BLaER1 (cell line): ENCODE measurements around the gene CPPED1.
A peak's percentile ranks its signal among the peaks of the same experiment; 100 is the strongest.

Experiments
- H3K27ac ChIP-seq: shearing (Covaris generic); formaldehyde crosslinking; 2 replicates; pipeline ENCODE4 v1.8.1; 2022
- H3K27me3 ChIP-seq: shearing (Covaris generic); formaldehyde crosslinking; 2 replicates; pipeline ENCODE4 v1.8.1; 2022
- H3K36me3 ChIP-seq: shearing (Covaris generic); formaldehyde crosslinking; 2 replicates; pipeline ENCODE4 v1.8.1; 2022
- H3K4me1 ChIP-seq: shearing (Covaris generic); formaldehyde crosslinking; 2 replicates; pipeline ENCODE4 v1.8.1; 2022
- H3K4me2 ChIP-seq: shearing (Covaris generic); formaldehyde crosslinking; 2 replicates; pipeline ENCODE4 v1.8.1; 2022
- H3K4me3 ChIP-seq: shearing (Covaris generic); formaldehyde crosslinking; 2 replicates; pipeline ENCODE4 v1.8.1; 2022
- H3K9ac ChIP-seq: shearing (Covaris generic); formaldehyde crosslinking; 2 replicates; pipeline ENCODE4 v1.8.1; 2022
- H3K9me3 ChIP-seq: shearing (Covaris generic); formaldehyde crosslinking; 2 replicates; pipeline ENCODE4 v1.8.1; 2022
- H4K20me1 ChIP-seq: shearing (Covaris generic); formaldehyde crosslinking; 2 replicates; pipeline ENCODE4 v1.8.1; 2022
- Cebpa-rat ChIP-seq: shearing (Covaris generic); IDR thresholded peaks from 2 replicates; pipeline ENCODE4 v1.8.1; 2022

The CPPED1 gene

GRCh38 chr16:12646490-12647274 lies 157.0 kb downstream of the CPPED1 start:
- peak overlapping the region; percentile 7; the same call in 1 of the 2 replicates for H3K27ac ChIP-seq
- peak overlapping the region; percentile 54 for H3K4me2 ChIP-seq
- H3K9me3 ChIP-seq = no peaks in the 10 kb centered on the region
- peaks cover 19% of the 10 kb centered on the region for H3K4me1 ChIP-seq
- no peak for TF ChIP-seq Cebpa-rat
- no peak overlapping the region for H3K4me3 ChIP-seq
- no peaks in the 10 kb centered on the region for H4K20me1 ChIP-seq
- H3K9ac ChIP-seq = no peak overlapping the region
- no peaks in the 10 kb centered on the region for H3K27me3 ChIP-seq
- H3K36me3 ChIP-seq = no peaks in the 10 kb centered on the region

GRCh38 chr16:12646098-12646489 lies 157.6 kb downstream of the CPPED1 start:
- Histone ChIP-seq H4K20me1 (no peaks in the 10 kb centered on the region), H3K9ac (no peak overlapping the region), H3K9me3 (no peaks in the 10 kb centered on the region), H3K4me3 (no peak overlapping the region), H3K27ac (no peak overlapping the region), H3K27me3 (no peaks in the 10 kb centered on the region), H3K4me1 (peaks cover 19% of the 10 kb centered on the region), H3K4me2 (peak overlapping the region; percentile 54), H3K36me3 (no peaks in the 10 kb centered on the region)
- no peak for TF ChIP-seq Cebpa-rat

- no peaks in the 10 kb centered on the region for H4K20me1 ChIP-seq
- no peak for TF ChIP-seq Cebpa-rat
- H3K36me3 ChIP-seq = no peaks in the 10 kb centered on the region
- H3K27me3 ChIP-seq = no peaks in the 10 kb centered on the region
- H3K4me2 ChIP-seq = no peak overlapping the region
- H3K4me1 ChIP-seq = peaks cover 25% of the 10 kb centered on the region
- H3K4me3 ChIP-seq = no peak overlapping the region
- H3K27ac ChIP-seq = no peak overlapping the region
- H3K9ac ChIP-seq = no peak overlapping the region
- no peaks in the 10 kb centered on the region for H3K9me3 ChIP-seq
These were observed 160.6 kb downstream of the CPPED1 start for GRCh38 chr16:12643034-12643455.

- Histone ChIP-seq H3K27me3 (no peaks in the 10 kb centered on the region), H3K9me3 (no peaks in the 10 kb centered on the region), H3K4me1 (0 out of 2 replicates have a peak, but pooled peaks cover 6% of the 10 kb centered on the region), H4K20me1 (no peaks in the 10 kb centered on the region), H3K36me3 (no peaks in the 10 kb centered on the region), H3K4me3 (no peak overlapping the region), H3K9ac (no peak overlapping the region), H3K27ac (no peak overlapping the region), H3K4me2 (no peak overlapping the region)
- TF ChIP-seq Cebpa-rat = no peak
These were observed 164.6 kb downstream of the CPPED1 start for GRCh38 chr16:12639044-12639443.

- Histone ChIP-seq H3K9me3 (no peaks in the 10 kb centered on the region), H3K27ac (no peak overlapping the region), H3K27me3 (no peaks in the 10 kb centered on the region), H3K9ac (no peak overlapping the region), H4K20me1 (no peaks in the 10 kb centered on the region), H3K4me2 (no peak overlapping the region), H3K36me3 (no peaks in the 10 kb centered on the region), H3K4me3 (no peak overlapping the region), H3K4me1 (0 out of 2 replicates have a peak, but pooled peaks cover 6% of the 10 kb centered on the region)
- no peak for TF ChIP-seq Cebpa-rat
These were observed 166.7 kb downstream of the CPPED1 start for GRCh38 chr16:12637002-12637401.

GRCh38 chr16:12629271-12629670 lies 174.4 kb downstream of the CPPED1 start:
- TF ChIP-seq Cebpa-rat = no peak
- Histone ChIP-seq H3K27ac (no peak overlapping the region), H3K9ac (no peak overlapping the region), H3K9me3 (no peaks in the 10 kb centered on the region), H3K4me3 (no peak overlapping the region), H3K4me2 (no peak overlapping the region), H4K20me1 (no peaks in the 10 kb centered on the region), H3K36me3 (no peaks in the 10 kb centered on the region), H3K27me3 (no peaks in the 10 kb centered on the region), H3K4me1 (no peaks in the 10 kb centered on the region)

GRCh38 chr16:12628536-12628935 lies 175.2 kb downstream of the CPPED1 start:
- Histone ChIP-seq H3K27ac (no peak overlapping the region), H3K4me2 (no peak overlapping the region), H3K4me1 (no peaks in the 10 kb centered on the region), H4K20me1 (no peaks in the 10 kb centered on the region), H3K36me3 (no peaks in the 10 kb centered on the region), H3K27me3 (no peaks in the 10 kb centered on the region), H3K9me3 (no peaks in the 10 kb centered on the region), H3K9ac (no peak overlapping the region), H3K4me3 (no peak overlapping the region)
- no peak for TF ChIP-seq Cebpa-rat

GRCh38 chr16:12627394-12627793 lies 176.3 kb downstream of the CPPED1 start:
- no peak overlapping the region for H3K4me2 ChIP-seq
- no peaks in the 10 kb centered on the region for H3K4me1 ChIP-seq
- no peak for TF ChIP-seq Cebpa-rat
- H3K9ac ChIP-seq = no peak overlapping the region
- no peaks in the 10 kb centered on the region for H3K36me3 ChIP-seq
- no peaks in the 10 kb centered on the region for H3K27me3 ChIP-seq
- H3K9me3 ChIP-seq = no peaks in the 10 kb centered on the region
- no peaks in the 10 kb centered on the region for H4K20me1 ChIP-seq
- no peak overlapping the region for H3K4me3 ChIP-seq
- H3K27ac ChIP-seq = no peak overlapping the region

GRCh38 chr16:12626411-12626810 lies 177.3 kb downstream of the CPPED1 start:
- H3K4me1 ChIP-seq = no peaks in the 10 kb centered on the region
- H3K27me3 ChIP-seq = no peaks in the 10 kb centered on the region
- H3K4me2 ChIP-seq = no peak overlapping the region
- no peak overlapping the region for H3K27ac ChIP-seq
- H3K4me3 ChIP-seq = no peak overlapping the region
- no peaks in the 10 kb centered on the region for H3K36me3 ChIP-seq
- H3K9ac ChIP-seq = no peak overlapping the region
- H3K9me3 ChIP-seq = no peaks in the 10 kb centered on the region
- TF ChIP-seq Cebpa-rat = no peak
- no peaks in the 10 kb centered on the region for H4K20me1 ChIP-seq

GRCh38 chr16:12625716-12626115 lies 178.0 kb downstream of the CPPED1 start:
- no peaks in the 10 kb centered on the region for H3K27me3 ChIP-seq
- H3K9me3 ChIP-seq = no peaks in the 10 kb centered on the region
- no peak overlapping the region for H3K4me2 ChIP-seq
- no peaks in the 10 kb centered on the region for H4K20me1 ChIP-seq
- H3K9ac ChIP-seq = no peak overlapping the region
- H3K4me1 ChIP-seq = no peaks in the 10 kb centered on the region
- H3K27ac ChIP-seq = no peak overlapping the region
- H3K36me3 ChIP-seq = no peaks in the 10 kb centered on the region
- TF ChIP-seq Cebpa-rat = no peak
- no peak overlapping the region for H3K4me3 ChIP-seq
